Karpas-422 (cell line): ENCODE data around the gene ACOT7. TPM values are rescaled to one million over a fixed set of nuclear protein-coding genes. Genes with fewer than 3 reads are reported as not detected.

ENCODE experiments used
- DNase-seq: peaks from one replicate; pipeline ENCODE4 v3.0.0-alpha.2; 2015
- H2AFZ ChIP-seq: fragments of 200-600 bp; sonication (generic); 2 replicates; pipeline ENCODE4 v1.6.1; 2014; ENCODE audit warnings: antibody characterized with exemption, low read length, mixed read lengths
- H3K27ac ChIP-seq: fragments of 200-600 bp; sonication (generic); 2 replicates; pipeline ENCODE4 v1.5.1; 2014; ENCODE audit warnings: mild to moderate bottlenecking, low read length, moderate library complexity
- H3K27me3 ChIP-seq: fragments of 200-600 bp; sonication (generic); 2 replicates; pipeline ENCODE4 v1.6.1; 2014; ENCODE audit warnings: low read length, mixed read lengths
- H3K36me3 ChIP-seq: fragments of 200-600 bp; sonication (generic); 2 replicates; pipeline ENCODE4 v1.6.1; 2014; ENCODE audit warnings: low read length, mixed read lengths; ENCODE audit not compliant: insufficient read depth
- H3K4me1 ChIP-seq: fragments of 200-600 bp; sonication (generic); 2 replicates; pipeline ENCODE4 v1.6.1; 2014; ENCODE audit warnings: mild to moderate bottlenecking, low read length, mixed read lengths
- H3K4me2 ChIP-seq: fragments of 200-600 bp; sonication (generic); 2 replicates; pipeline ENCODE4 v1.6.1; 2014; ENCODE audit warnings: low read length, low read depth, mild to moderate bottlenecking; ENCODE audit not compliant: poor library complexity, severe bottlenecking
- H3K4me3 ChIP-seq: fragments of 200-600 bp; sonication (generic); 2 replicates; pipeline ENCODE4 v1.5.1; 2014; ENCODE audit warnings: mild to moderate bottlenecking, antibody characterized with exemption, low read length, mixed read lengths
- H3K79me2 ChIP-seq: fragments of 200-600 bp; sonication (generic); 2 replicates; pipeline ENCODE4 v1.6.1; 2014; ENCODE audit warnings: mild to moderate bottlenecking, low read length, mixed read lengths
- H3K9ac ChIP-seq: fragments of 200-600 bp; sonication (generic); 2 replicates; pipeline ENCODE4 v1.6.0; 2014; ENCODE audit warnings: low read length
- H3K9me2 ChIP-seq: fragments of 200-600 bp; sonication (generic), shearing (Covaris generic); replicated peaks from 2 replicates; pipeline ENCODE4 v1.6.0; 2014; ENCODE audit warnings: mild to moderate bottlenecking, low read length, moderate library complexity; ENCODE audit not compliant: insufficient read depth
- H3K9me3 ChIP-seq: fragments of 300-700, 200-600 bp; sonication (generic); 2 replicates; pipeline ENCODE4 v1.6.1; 2014; ENCODE audit warnings: low read length, mixed read lengths
- H4K20me1 ChIP-seq: fragments of 200-600 bp; sonication (generic); 2 replicates; pipeline ENCODE4 v1.6.1; 2014; ENCODE audit warnings: mild to moderate bottlenecking, antibody characterized with exemption, low read length, low read depth; ENCODE audit not compliant: insufficient read depth
- total RNA-seq: library from RNA; depleted of rRNA; stranded (reverse); fragments of >200 nt; shearing (Covaris generic); gene quantifications from 2 replicates; pipeline ENCODE4 v1.2.3, GENCODE V29; 2014; ENCODE audit warnings: low replicate concordance

The ACOT7 gene
- total RNA-seq, 1 experiment from 2014 or later, result 11.8 TPM

GRCh38 chr1:6299557-6300165 lies 93.9 kb downstream of the ACOT7 start:
- Histone ChIP-seq H4K20me1 (no peaks in the 10 kb centered on the region), H3K27ac (no peak overlapping the region), H3K4me2 (no peak overlapping the region), H3K79me2 (no peaks in the 10 kb centered on the region), H3K4me1 (peaks cover 3% of the 10 kb centered on the region; the same call in 1 of the 2 replicates), H2AFZ (no peak overlapping the region), H3K9me2 (no peaks in the 10 kb centered on the region), H3K9me3 (no peaks in the 10 kb centered on the region), H3K27me3 (no peaks in the 10 kb centered on the region), H3K9ac (no peak overlapping the region), H3K4me3 (no peak overlapping the region), H3K36me3 (no peaks in the 10 kb centered on the region)
- DNase-seq, result no peak

DNA sequence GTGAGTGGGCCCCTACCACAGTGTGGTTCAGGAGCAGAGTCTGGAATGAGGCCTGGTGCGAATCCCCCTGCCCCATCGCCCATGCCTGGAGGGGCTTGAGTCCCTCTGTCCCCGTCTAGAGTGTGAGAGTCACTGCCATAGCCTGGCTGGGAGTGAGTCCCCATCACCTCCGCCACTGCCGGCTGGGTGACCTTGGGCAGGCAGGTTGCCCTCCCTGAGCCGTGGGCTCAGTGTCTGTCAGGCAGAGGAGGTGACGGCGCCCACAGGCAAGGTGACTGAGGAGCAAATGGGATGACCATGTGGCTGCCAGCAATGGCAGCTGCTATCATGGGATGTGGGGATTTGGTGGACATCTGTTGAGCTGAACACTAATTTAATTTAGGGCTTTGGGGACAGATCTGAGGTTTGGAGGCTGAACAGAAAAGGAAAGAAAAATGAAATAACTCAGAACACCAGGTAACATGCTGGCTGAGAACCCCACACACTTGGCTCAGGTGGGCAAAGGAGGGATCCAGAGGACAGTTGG lies 94.6 kb downstream of the ACOT7 start:
- peaks cover 3% of the 10 kb centered on the region; the same call in 1 of the 2 replicates for H3K4me1 ChIP-seq
- no peak overlapping the region for H3K4me3 ChIP-seq

GRCh38 chr1:6298530-6298929 lies 95.0 kb downstream of the ACOT7 start:
- Histone ChIP-seq H3K4me2 (no peak overlapping the region), H3K79me2 (no peaks in the 10 kb centered on the region), H3K9ac (no peak overlapping the region)

More for the DNA sequence above, 94.6 kb downstream of the ACOT7 start:
- Histone ChIP-seq H3K9me3 (no peaks in the 10 kb centered on the region), H3K36me3 (no peaks in the 10 kb centered on the region), H3K9me2 (no peaks in the 10 kb centered on the region), H3K79me2 (no peaks in the 10 kb centered on the region), H3K9ac (no peak overlapping the region), H3K4me2 (no peak overlapping the region), H4K20me1 (no peaks in the 10 kb centered on the region), H3K27me3 (no peaks in the 10 kb centered on the region), H2AFZ (no peak overlapping the region), H3K27ac (no peak overlapping the region)
- no peak for DNase-seq

DNA sequence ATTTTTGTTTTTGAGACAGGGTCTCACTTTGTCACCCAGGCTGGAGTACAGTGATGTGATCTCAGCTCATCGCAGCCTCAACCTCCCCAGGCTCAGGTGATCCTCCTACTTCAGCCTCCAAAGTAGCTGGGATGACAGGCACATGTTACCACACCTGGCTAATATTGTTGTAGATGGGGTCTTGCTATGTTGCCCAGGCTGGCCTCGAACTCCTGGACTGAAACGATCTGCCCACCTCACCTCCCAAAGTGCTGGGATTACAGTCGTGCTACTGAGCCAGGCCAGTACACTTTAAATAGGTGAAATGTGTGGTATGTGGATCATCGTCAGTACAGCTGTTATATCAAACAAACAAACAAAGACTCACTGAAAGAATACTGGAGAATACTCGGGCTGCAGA lies 97.7 kb downstream of the ACOT7 start:
- Histone ChIP-seq H3K27ac (no peak overlapping the region), H3K36me3 (no peaks in the 10 kb centered on the region), H4K20me1 (no peaks in the 10 kb centered on the region), H3K9me3 (no peaks in the 10 kb centered on the region), H2AFZ (no peak overlapping the region), H3K9me2 (no peaks in the 10 kb centered on the region), H3K27me3 (no peaks in the 10 kb centered on the region), H3K4me1 (peaks cover 6% of the 10 kb centered on the region), H3K79me2 (no peaks in the 10 kb centered on the region), H3K4me3 (no peak overlapping the region), H3K4me2 (no peak overlapping the region), H3K9ac (no peak overlapping the region)
- no peak for DNase-seq

More at GRCh38 chr1:6298530-6298929, 95.0 kb downstream of the ACOT7 start:
- H3K9me3 ChIP-seq, result no peaks in the 10 kb centered on the region
- no peaks in the 10 kb centered on the region for H3K4me1 ChIP-seq
- no peaks in the 10 kb centered on the region for H3K9me2 ChIP-seq
- no peak overlapping the region for H2AFZ ChIP-seq
- no peaks in the 10 kb centered on the region for H3K36me3 ChIP-seq
- H4K20me1 ChIP-seq, result no peaks in the 10 kb centered on the region
- no peak for DNase-seq
- H3K27ac ChIP-seq, result no peak overlapping the region
- no peaks in the 10 kb centered on the region for H3K27me3 ChIP-seq
- H3K4me3 ChIP-seq, result no peak overlapping the region

DNA sequence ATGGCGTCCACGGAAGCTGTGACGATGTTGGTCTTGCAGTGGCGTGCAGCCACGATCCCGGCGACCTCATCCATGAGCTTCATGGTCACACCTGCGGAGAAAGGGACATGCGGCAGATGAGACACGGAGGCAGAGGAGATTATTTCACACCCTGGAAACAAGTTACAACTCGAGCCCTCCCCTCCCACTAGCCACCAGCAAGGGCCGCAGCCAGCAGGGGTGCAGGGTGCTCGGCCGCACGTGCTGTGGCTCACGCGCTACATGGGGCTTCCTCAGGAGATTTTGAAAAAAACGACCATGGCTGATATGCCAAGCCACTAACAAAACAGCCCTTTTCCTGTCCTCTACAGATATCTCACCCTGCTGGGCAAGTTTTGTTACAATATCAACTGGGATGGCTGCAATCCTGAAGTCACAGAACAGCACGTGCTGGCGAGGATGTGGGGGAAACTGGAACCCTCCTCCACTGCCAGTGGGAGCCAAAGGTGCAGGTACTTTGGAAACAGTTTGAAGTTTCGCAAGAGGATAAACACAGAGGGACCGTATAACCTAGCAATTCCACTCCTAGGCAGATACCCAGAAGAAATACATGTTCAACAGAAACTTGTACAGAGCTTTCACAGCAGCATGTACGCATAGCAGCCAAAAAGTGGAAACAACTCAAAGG lies 98.5 kb downstream of the ACOT7 start:
- Histone ChIP-seq H3K36me3 (no peaks in the 10 kb centered on the region), H3K9me2 (no peaks in the 10 kb centered on the region), H4K20me1 (no peaks in the 10 kb centered on the region), H3K9ac (no peak overlapping the region), H3K4me2 (no peak overlapping the region), H3K4me1 (peaks cover 8% of the 10 kb centered on the region), H3K27me3 (no peaks in the 10 kb centered on the region), H3K9me3 (no peaks in the 10 kb centered on the region), H3K4me3 (no peak overlapping the region), H2AFZ (no peak overlapping the region), H3K79me2 (no peaks in the 10 kb centered on the region), H3K27ac (no peak overlapping the region)
- no peak for DNase-seq

- Histone ChIP-seq H3K9ac (no peak overlapping the region), H3K79me2 (no peaks in the 10 kb centered on the region), H3K36me3 (no peaks in the 10 kb centered on the region), H2AFZ (no peak overlapping the region), H3K27ac (no peak overlapping the region), H3K4me1 (peaks cover 8% of the 10 kb centered on the region), H3K9me2 (no peaks in the 10 kb centered on the region), H3K4me2 (no peak overlapping the region), H3K9me3 (no peaks in the 10 kb centered on the region), H3K4me3 (no peak overlapping the region), H3K27me3 (no peaks in the 10 kb centered on the region), H4K20me1 (no peaks in the 10 kb centered on the region)
- DNase-seq, result no peak
Measured at GRCh38 chr1:6294080-6294889, 99.3 kb downstream of the ACOT7 start.

GRCh38 chr1:6292102-6292501 lies 101.5 kb downstream of the ACOT7 start:
- H3K27ac ChIP-seq, result no peak overlapping the region
- DNase-seq, result no peak

DNA sequence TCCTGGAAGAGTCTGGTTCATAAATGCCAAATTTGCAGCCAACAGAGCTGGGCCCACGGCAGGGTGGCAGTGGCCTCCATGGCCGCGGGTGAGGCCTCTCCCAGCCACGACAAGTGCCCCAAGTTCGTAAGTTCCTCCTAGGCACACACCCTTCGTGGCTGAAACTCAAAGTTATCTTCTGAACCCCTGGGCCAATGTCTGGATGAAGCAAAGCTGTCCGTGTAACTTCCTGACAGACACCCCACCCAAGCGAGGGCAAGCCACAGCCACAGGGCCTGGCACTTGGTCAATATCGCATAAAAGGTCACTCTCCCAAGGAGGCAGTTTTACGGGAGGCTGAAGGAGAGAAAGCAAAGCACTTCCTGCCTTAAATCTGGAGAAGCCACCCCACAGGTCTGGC lies 104.9 kb downstream of the ACOT7 start:
- no peak overlapping the region for H3K27ac ChIP-seq
- no peaks in the 10 kb centered on the region for H3K36me3 ChIP-seq
- H3K27me3 ChIP-seq, result no peaks in the 10 kb centered on the region
- no peak overlapping the region for H3K9ac ChIP-seq
- H3K9me2 ChIP-seq, result no peaks in the 10 kb centered on the region
- no peaks in the 10 kb centered on the region for H3K79me2 ChIP-seq
- H3K4me3 ChIP-seq, result no peak overlapping the region
- H3K9me3 ChIP-seq, result no peaks in the 10 kb centered on the region
- H3K4me1 ChIP-seq, result peaks cover 16% of the 10 kb centered on the region
- no peak for DNase-seq
- H2AFZ ChIP-seq, result no peak overlapping the region
- no peaks in the 10 kb centered on the region for H4K20me1 ChIP-seq
- no peak overlapping the region for H3K4me2 ChIP-seq

More at GRCh38 chr1:6292102-6292501, 101.5 kb downstream of the ACOT7 start:
- no peaks in the 10 kb centered on the region for H3K36me3 ChIP-seq
- no peaks in the 10 kb centered on the region for H3K9me3 ChIP-seq
- no peaks in the 10 kb centered on the region for H3K9me2 ChIP-seq
- H3K4me1 ChIP-seq, result peaks cover 8% of the 10 kb centered on the region
- no peak overlapping the region for H3K4me3 ChIP-seq
- no peaks in the 10 kb centered on the region for H3K79me2 ChIP-seq
- H4K20me1 ChIP-seq, result no peaks in the 10 kb centered on the region
- no peak overlapping the region for H2AFZ ChIP-seq
- H3K9ac ChIP-seq, result no peak overlapping the region
- H3K4me2 ChIP-seq, result no peak overlapping the region
- H3K27me3 ChIP-seq, result no peaks in the 10 kb centered on the region
